ENCODE measurements around the gene MSANTD2. TPM values are rescaled to one million over a fixed set of nuclear protein-coding genes. Genes with fewer than 3 reads are reported as not detected.

MSANTD2 gene
- polyA plus RNA-seq, 1 of the 3 experiments (the other 2 are of a cell fraction), result 6.4 TPM

DNA sequence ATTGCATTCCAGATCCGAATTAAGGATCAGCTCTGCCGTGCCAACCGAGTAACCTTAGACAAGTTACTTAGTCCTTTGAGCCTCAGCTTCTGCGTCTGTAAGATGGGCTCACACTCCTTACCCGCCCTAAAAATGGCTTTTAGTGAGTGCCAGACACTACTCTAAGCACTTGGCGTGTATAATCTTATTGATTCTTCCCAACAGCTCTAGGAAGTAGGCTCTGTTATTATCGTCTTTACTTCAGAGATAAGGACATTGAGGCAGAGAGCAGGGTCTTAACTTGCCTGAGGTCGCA lies 43.4 kb upstream of the MSANTD2 start (continued):
- TF ChIP-seq, protein P1, sequence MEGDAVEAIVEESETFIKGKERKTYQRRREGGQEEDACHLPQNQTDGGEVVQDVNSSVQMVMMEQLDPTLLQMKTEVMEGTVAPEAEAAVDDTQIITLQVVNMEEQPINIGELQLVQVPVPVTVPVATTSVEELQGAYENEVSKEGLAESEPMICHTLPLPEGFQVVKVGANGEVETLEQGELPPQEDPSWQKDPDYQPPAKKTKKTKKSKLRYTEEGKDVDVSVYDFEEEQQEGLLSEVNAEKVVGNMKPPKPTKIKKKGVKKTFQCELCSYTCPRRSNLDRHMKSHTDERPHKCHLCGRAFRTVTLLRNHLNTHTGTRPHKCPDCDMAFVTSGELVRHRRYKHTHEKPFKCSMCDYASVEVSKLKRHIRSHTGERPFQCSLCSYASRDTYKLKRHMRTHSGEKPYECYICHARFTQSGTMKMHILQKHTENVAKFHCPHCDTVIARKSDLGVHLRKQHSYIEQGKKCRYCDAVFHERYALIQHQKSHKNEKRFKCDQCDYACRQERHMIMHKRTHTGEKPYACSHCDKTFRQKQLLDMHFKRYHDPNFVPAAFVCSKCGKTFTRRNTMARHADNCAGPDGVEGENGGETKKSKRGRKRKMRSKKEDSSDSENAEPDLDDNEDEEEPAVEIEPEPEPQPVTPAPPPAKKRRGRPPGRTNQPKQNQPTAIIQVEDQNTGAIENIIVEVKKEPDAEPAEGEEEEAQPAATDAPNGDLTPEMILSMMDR (IDR thresholded peaks at IDR 0.05), result no peak
- TF ChIP-seq NFIC (IDR thresholded peaks at IDR 0.05; ENCODE audit: borderline replicate concordance), result no peak
- TF ChIP-seq, protein P2, sequence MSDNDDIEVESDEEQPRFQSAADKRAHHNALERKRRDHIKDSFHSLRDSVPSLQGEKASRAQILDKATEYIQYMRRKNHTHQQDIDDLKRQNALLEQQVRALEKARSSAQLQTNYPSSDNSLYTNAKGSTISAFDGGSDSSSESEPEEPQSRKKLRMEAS (IDR thresholded peaks at IDR 0.05; ENCODE audit: low read depth), result no peak

DNA sequence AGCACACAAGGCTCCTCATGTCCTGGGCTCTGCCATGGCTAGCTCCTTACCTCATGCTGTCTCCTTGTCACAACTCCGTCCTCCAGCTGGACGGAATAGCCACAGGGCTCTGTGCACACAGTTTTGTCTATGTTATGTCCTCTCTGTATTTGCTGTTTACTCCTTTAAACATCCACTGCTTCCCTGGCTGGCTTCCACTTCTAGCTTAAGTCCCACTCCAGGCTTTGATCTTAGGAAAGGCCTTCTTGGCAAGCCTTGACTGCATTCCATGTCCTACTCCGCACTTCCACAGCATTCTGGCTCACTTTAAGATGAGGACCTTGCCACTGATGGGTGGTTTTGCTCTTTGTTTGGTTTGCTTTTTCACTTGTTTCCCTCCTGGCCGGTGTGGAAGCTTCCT lies 42.1 kb upstream of the MSANTD2 start:
- no peak for DNase-seq
- Histone ChIP-seq H3K79me2 (ENCODE audit: insufficient read depth) (no peaks in the 10 kb centered on the region), H3K4me3 (ENCODE audit: low read depth in 2 of 2, low read length in 1 of 2) (no peak overlapping the region), H3F3A (replicated peaks; ENCODE audit: insufficient read depth) (peaks cover 6% of the 10 kb centered on the region), H3K27ac (ENCODE audit: low read depth in 2 of 2, low read length in 1 of 2) (no peak overlapping the region), H3K9me3 (no peaks in the 10 kb centered on the region), H3K27me3 (ENCODE audit: insufficient read depth) (peaks cover 36% of the 10 kb centered on the region; the same call in 1 of the 2 replicates), H3K4me2 (no peak overlapping the region), H2AFZ (ENCODE audit: low read depth) (no peak overlapping the region), H4K20me1 (ENCODE audit: insufficient read depth) (no peaks in the 10 kb centered on the region), H3K4me1 (ENCODE audit: control insufficient read depth in 1 of 2, insufficient read depth in 2 of 2, low read depth in 1 of 2, low read length in 1 of 2) (peaks cover under 1 to 12% of the 10 kb centered on the region in 2 experiments; a peak in 1 of 4 replicates), H3K36me3 (replicated peaks in 1 of 2; ENCODE audit: control insufficient read depth in 1 of 2, insufficient read depth in 2 of 2, low read length in 1 of 2) (no peaks in the 10 kb centered on the region), H3K9ac (no peak overlapping the region), H3K9me2 (no peaks in the 10 kb centered on the region)
- WGBS (ENCODE audit: low lambda C conversion rate), result 81% methylated on average over 4 of the region's 4 CpGs
- ChIA-PET CTCF (interaction anchor here (0.7 to 17.8 kb wide), 4 partner anchors 26 to 463 kb away, joined by 3 to 220 read pairs (median 8); partner anchors contain the start of gene ROBO3), POLR2A (interaction anchor here (1.1 kb wide), 1 partner anchor 42 kb away, joined by 3 read pairs; the partner anchor contains the start of gene MSANTD2)
- TF ChIP-seq SMC3 (IDR thresholded peaks at IDR 0.05; ENCODE audit: low read depth, low read length), result no peak
- TF ChIP-seq CHD2 (IDR thresholded peaks at IDR 0.05; ENCODE audit: low read length, partially characterized antibody), result no peak
- no peak for TF ChIP-seq TEAD4 (IDR thresholded peaks at IDR 0.05; ENCODE audit: borderline replicate concordance, insufficient read depth)
- no peak for TF ChIP-seq TCF12 (IDR thresholded peaks at IDR 0.05)
- no peak for TF ChIP-seq TAF1 (IDR thresholded peaks at IDR 0.05; ENCODE audit: borderline replicate concordance, low read depth, low read length)
- TF ChIP-seq, protein P3, sequence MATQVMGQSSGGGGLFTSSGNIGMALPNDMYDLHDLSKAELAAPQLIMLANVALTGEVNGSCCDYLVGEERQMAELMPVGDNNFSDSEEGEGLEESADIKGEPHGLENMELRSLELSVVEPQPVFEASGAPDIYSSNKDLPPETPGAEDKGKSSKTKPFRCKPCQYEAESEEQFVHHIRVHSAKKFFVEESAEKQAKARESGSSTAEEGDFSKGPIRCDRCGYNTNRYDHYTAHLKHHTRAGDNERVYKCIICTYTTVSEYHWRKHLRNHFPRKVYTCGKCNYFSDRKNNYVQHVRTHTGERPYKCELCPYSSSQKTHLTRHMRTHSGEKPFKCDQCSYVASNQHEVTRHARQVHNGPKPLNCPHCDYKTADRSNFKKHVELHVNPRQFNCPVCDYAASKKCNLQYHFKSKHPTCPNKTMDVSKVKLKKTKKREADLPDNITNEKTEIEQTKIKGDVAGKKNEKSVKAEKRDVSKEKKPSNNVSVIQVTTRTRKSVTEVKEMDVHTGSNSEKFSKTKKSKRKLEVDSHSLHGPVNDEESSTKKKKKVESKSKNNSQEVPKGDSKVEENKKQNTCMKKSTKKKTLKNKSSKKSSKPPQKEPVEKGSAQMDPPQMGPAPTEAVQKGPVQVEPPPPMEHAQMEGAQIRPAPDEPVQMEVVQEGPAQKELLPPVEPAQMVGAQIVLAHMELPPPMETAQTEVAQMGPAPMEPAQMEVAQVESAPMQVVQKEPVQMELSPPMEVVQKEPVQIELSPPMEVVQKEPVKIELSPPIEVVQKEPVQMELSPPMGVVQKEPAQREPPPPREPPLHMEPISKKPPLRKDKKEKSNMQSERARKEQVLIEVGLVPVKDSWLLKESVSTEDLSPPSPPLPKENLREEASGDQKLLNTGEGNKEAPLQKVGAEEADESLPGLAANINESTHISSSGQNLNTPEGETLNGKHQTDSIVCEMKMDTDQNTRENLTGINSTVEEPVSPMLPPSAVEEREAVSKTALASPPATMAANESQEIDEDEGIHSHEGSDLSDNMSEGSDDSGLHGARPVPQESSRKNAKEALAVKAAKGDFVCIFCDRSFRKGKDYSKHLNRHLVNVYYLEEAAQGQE (IDR thresholded peaks at IDR 0.05; ENCODE audit: low read depth, low read length), result no peak
- TF ChIP-seq NRF1 (IDR thresholded peaks at IDR 0.05; ENCODE audit: low read depth, low read length), result no peak
- no peak for TF ChIP-seq SIN3A (IDR thresholded peaks at IDR 0.05; ENCODE audit: borderline replicate concordance, low read depth, low read length)
- TF ChIP-seq, protein P4, sequence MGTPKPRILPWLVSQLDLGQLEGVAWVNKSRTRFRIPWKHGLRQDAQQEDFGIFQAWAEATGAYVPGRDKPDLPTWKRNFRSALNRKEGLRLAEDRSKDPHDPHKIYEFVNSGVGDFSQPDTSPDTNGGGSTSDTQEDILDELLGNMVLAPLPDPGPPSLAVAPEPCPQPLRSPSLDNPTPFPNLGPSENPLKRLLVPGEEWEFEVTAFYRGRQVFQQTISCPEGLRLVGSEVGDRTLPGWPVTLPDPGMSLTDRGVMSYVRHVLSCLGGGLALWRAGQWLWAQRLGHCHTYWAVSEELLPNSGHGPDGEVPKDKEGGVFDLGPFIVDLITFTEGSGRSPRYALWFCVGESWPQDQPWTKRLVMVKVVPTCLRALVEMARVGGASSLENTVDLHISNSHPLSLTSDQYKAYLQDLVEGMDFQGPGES (IDR thresholded peaks at IDR 0.05; ENCODE audit: low read depth, low read length), result no peak
- TF ChIP-seq ELF1 (IDR thresholded peaks at IDR 0.05), result no peak
- no peak for TF ChIP-seq FOXM1 (IDR thresholded peaks at IDR 0.05; ENCODE audit: low read depth)
- no peak for TF ChIP-seq JUND (IDR thresholded peaks at IDR 0.05)

Measured in SK-N-SH (cell line).